NCI-H69 (cell line): ENCODE measurements around the gene ETV3L.
"Not testable (repeated sequence)": the region's sequence is repeated elsewhere in the genome, so short reads cannot be mapped to it uniquely, and the experiment has no call there.

Experiments used
- DNase-seq: peaks from one replicate; lab custom pipeline; 2025; lab: John Stamatoyannopoulos, UW

ETV3L gene

DNA sequence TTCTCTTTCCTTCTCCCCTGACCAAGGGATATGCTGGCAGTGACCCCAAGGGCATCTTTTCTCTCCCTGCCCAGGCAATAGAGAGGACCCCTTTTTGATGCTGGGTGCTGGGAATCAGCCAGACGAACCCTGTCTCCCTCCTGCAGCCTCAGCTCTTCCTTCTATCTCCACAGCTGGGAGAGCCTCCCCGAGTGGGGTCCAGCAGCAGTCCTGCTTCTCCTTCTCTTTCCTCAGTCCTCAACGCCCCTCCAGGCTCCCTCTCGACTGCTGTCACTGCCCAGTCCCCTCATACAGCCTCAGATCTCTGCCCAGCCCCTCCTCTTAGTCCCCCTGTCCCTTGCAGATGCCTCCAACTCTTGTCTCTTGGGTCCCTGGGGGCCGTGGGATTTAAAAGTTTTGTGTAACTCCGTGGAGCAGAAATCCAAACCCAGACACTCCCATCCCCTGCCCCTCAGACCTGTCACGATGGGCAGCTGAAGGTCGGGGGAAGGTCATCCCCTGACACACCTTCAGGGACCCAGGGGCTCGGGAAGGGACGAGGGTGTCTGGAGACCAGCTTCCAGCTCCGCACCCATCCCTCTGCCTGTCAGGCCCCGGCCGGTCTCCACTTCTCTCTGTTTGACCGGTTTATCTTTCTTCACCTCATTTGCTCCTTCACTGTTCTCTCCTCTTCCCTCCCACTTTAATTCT lies 5.8 kb upstream of the ETV3L start:
- DNase-seq, result no peak

GRCh38 chr1:157104598-157105293 lies 5.1 kb upstream of the ETV3L start:
- no peak for DNase-seq

DNA sequence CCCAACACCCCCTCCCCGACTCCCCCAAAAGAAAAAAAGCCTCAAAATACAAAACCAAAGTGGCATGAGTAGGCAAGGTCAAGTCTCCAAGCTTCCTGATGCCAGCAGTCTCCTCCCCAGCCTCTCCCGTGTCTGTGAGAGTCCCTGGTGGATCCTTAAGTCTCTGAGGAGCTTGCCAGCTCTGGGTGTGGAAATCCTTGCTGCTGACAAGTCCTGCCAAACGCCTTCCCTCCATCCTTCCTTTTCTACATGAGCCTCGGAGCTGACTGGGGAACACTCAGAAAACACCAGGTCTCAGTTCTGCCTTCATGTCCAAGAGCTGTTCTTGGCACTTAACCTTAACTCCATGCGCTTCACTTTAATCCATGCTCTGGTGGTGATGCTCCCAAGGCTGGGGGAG lies 3.7 kb upstream of the ETV3L start:
- DNase-seq, result no peak

DNA sequence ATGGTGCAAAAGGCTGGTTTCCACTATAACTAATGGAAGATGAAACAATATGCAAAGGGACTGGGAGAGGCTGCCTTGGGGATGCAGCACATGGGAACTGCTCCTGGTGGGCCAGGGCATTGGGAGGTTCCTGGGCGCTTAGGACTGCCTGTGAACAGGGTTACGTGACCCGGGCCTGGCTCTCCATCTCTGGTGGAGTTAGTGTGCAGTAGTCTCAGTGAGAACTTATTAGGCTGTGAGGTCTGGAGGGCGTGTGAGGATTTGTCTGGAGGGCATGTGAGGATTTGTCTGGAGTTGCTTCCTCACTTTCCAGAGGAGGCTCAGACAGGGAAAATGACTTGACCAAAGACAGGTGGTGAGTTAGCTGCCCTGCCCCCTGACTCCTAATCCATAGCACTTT lies 1.5 kb upstream of the ETV3L start:
- DNase-seq, result no peak

GRCh38 chr1:157098987-157099632 lies 498 bp downstream of the ETV3L start:
- not testable (repeated sequence) for DNase-seq

- no peak for DNase-seq
Observed at GRCh38 chr1:157098519-157098918, 1.1 kb downstream of the ETV3L start.

DNA sequence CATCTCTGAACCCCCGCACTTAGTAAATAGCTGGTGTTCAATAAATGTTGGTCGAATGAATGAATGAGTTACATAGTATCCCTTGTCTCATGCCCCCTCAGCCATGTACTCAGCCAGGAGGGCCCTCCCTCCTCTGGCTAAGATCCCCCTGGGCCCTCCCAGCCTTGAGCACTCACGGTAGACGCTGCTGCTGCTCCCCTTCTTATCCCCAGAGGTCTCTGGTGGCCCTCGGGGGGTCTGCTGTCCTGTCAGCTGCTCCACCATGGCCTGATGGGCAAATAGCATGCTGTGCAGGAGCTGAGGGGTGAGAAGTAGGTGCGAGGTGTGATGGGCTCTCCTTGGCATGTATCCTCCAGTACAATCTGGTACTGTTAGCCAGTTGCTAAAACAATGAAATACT lies 1.9 kb downstream of the ETV3L start:
- no peak for DNase-seq

DNA sequence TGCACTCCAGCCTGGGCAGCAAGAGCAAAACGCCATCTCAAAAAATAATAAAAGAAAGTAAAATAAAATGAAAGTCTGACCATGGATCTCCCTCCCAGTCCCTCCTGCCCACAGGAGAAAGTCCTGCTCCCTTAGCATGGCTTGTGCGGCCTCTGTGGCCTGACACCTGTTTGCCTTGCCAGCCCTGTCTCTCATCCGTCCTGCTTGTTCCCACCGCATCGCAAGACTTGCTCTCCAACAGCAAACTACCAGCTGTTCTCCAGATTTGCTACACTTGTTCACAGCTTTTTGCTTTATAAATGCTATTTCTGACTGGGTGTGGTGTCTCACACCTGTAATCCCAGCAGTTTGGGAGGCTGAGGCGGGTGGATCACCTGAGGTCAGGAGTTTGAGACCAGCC lies 2.7 kb downstream of the ETV3L start:
- DNase-seq, result no peak

DNA sequence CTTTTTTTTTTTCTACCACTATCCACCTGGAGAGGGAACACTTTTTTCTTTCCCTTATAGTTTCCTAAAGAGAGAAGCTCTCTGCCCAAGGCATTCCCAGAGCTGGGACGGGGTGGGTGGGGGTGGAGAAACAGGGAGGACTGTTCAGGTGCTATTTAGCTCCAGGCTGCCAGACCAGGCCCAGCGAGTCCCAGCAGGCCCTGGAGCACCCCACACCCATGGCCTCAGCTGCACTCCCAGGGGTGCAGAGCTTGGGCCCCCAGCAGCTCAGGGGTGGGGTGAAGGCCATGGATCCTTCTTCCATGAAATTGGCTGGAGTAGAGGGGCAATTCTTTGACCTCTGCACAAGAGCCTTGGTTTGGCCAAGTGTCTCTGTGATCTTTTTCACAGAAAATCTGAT lies 4.1 kb downstream of the ETV3L start:
- no peak for DNase-seq

DNA sequence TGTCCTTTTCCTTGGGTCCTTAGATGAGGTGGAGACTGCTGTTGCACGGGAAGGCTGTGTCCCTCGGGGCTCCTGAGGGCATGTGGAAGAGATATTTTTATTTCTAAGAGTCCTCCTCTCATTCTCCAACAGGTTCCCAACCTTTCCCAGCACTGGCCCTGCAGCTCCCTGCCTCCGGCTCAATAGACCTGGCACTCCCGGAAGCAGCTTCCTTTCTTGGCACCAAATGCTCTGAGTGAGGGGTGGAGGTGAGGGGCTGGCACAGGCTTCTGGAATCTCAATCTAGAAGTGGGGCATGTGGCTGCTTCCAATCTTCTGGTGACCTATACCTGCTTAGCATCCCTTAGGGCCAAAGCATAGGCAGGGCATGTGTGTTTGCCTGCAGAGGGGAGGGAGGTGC lies 4.5 kb downstream of the ETV3L start:
- DNase-seq, result peak; percentile 10

DNA sequence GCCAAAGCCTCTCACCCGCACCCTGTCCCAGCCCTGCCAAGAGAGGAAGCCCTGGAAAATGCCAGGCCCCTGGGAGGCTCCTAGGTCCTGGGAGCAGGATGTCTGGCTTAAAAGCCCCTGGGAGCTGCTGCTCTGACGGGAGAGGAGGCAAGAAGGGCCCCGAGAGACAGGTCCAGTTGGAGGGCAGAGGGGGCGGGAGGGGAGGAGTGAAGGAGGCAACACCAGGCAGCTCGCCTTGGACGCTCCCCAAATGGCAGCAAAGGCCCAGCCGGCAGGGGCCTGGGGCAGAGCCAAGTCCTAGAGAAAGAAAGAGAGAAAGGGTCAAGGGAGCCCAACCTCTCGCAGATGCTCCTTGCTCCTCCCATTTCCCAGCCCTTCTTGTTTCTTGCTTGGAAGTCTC lies 6.8 kb downstream of the ETV3L start:
- no peak for DNase-seq

- DNase-seq, result no peak
Observed at GRCh38 chr1:157091668-157092273, 7.8 kb downstream of the ETV3L start.

DNA sequence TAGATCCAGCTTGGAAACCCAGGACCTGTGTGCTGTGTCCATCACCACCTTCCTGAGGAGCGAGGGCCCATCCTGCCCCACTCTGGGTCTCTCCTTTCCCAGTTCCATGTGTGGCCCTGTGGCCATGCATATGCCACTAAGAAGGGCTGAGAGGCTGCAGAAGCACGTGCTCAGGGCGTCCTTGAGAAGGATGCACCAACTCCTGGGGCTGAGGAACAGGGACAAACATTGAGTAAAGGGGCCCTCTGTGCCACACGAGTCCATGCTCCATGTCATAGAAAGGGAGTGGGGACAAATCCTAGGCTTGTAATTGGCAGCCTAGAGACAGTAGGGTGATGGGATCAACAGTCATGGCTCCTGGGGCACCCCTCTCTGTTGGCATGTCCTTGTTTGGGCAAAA lies 8.4 kb downstream of the ETV3L start:
- DNase-seq, result no peak

DNA sequence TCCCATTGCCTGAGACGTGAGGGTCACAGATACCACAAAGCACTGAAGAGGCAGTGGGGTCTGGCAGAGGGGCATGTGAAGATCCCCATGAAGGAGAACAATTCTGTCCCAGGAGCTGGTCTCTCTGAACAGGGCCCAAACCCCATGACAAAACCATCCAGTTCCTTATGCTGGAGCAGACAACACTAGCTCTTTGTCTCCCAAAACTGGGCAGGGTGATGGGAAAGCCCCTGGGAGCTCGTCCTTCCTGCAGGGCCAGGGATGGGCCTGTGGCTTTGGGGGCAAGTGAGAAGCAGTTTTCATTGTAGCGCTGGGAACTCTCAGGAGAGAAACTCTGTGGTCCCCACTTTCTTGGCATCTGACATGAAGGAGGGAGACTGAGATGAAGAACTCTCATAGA lies 8.8 kb downstream of the ETV3L start:
- no peak for DNase-seq

GRCh38 chr1:157090196-157090647 lies 9.4 kb downstream of the ETV3L start:
- peak; percentile 82 for DNase-seq

GRCh38 chr1:157089789-157090188 lies 9.8 kb downstream of the ETV3L start:
- no peak for DNase-seq

- DNase-seq, result peak; percentile 15
Observed at GRCh38 chr1:157088607-157089006, 11.0 kb downstream of the ETV3L start.

DNA sequence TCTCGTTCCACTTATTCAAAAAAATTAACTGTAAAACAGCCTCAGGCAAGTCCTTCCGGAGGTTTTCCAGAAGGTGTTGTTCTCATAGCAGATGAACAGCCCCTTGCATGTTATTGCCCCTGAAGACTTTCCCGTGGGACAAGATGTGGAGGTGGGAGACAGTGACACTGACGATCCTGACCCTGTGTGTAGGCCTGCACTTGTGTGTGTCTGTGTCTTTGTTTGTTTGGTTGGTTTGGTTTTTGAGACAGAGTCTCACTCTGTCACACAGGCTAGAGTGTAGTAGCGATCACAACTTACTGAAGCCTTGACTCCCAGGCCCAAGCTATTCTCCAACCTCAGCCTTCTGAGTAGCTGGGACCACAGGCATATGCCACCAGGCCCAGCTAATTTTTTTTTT lies 12.6 kb downstream of the ETV3L start:
- DNase-seq, result no peak

- DNase-seq, result no peak
Observed at GRCh38 chr1:157086299-157086698, 13.3 kb downstream of the ETV3L start.

- no peak for DNase-seq
Observed at GRCh38 chr1:157085421-157085820, 14.2 kb downstream of the ETV3L start.

GRCh38 chr1:157084720-157085119 lies 14.9 kb downstream of the ETV3L start:
- no peak for DNase-seq

DNA sequence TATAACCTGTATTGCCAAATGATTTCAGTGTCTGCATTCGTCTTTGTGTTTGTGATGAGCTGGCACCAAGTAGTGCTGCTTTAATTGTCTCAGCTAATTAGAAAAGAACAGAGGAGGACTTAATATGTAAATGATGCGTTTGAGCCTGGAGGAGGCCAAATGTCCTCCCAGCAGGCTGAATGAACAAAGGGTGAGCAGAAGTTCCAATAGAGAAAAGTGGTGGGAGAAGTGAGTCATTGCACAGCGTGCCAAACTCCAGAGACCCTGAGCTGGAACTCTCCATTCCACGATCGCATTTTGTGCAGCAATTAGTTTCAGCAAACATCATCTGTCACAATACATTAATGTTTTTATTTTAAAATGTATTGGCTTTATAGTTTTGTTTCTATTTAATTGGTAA lies 17.9 kb downstream of the ETV3L start:
- DNase-seq, result peak; percentile 68

- DNase-seq, result no peak
Observed at GRCh38 chr1:157080714-157081113, 18.9 kb downstream of the ETV3L start.
